H1 (cell line): ENCODE results near the gene TMEM115. TPM values are rescaled to one million over a fixed set of nuclear protein-coding genes. Genes with fewer than 3 reads are reported as not detected.
A peak's percentile ranks its signal among the peaks of the same experiment; 100 is the strongest.

Experiments used
- BACH1 ChIP-seq: IDR thresholded peaks from 2 replicates; pipeline ENCODE4 v1.6.1; 2012; ENCODE audit warnings: low read length, improper control_type of control experiment
- CHD2 ChIP-seq: IDR thresholded peaks from 2 replicates; pipeline ENCODE4 v1.6.1; 2012; ENCODE audit warnings: low read length, improper control_type of control experiment
- CHD7 ChIP-seq: fragments of 300-600 bp; sonication (generic); IDR thresholded peaks from 2 replicates; pipeline ENCODE4 v1.7.1; 2012; ENCODE audit warnings: low read length, moderate library complexity, mild to moderate bottlenecking, inconsistent platforms; ENCODE audit not compliant: insufficient replicate concordance
- CREB1 ChIP-seq: IDR thresholded peaks from 2 replicates; pipeline ENCODE4 v1.6.1; 2012; ENCODE audit warnings: inconsistent platforms
- E2F6 ChIP-seq: IDR thresholded peaks from 2 replicates; pipeline ENCODE4 v1.6.1; 2012; ENCODE audit warnings: inconsistent platforms
- HDAC6 ChIP-seq: IDR thresholded peaks from one replicate; pipeline ENCODE4 v1.7.1; 2012; ENCODE audit warnings: low read depth, mild to moderate bottlenecking, inconsistent platforms, low read length, moderate library complexity
- MAX ChIP-seq: IDR thresholded peaks from 2 replicates; pipeline ENCODE4 v1.6.1; 2012; ENCODE audit warnings: inconsistent platforms
- PHF8 ChIP-seq: fragments of 200-600 bp; sonication (generic); conservative IDR thresholded peaks from 2 replicates; pipeline ENCODE4 v1.7.1; 2012; ENCODE audit warnings: low read depth, mild to moderate bottlenecking, inconsistent platforms, low read length, moderate library complexity
- SIX5 ChIP-seq: IDR thresholded peaks from 2 replicates; pipeline ENCODE4 v1.6.1; 2011; ENCODE audit warnings: mild to moderate bottlenecking, low read depth, low read length
- TBP ChIP-seq: IDR thresholded peaks from 2 replicates; pipeline ENCODE4 v1.6.1; 2011; ENCODE audit warnings: low read depth, low read length, improper control_type of control experiment
- polyA plus RNA-seq, 7 experiments: library from polyadenylated mRNA; depleted of rRNA in 3 of 7; stranded (reverse) in 5 of 7; unstranded in 2 of 7; fragments of >200 nt in 5 of 7; fragments of 200-250 nt in 2 of 7; gene quantifications; 1 replicate in 5 of 7; 2 replicates in 1 of 7; 4 replicates in 1 of 7; pipeline versions ENCODE4 v1.2.1 to v1.2.3, GENCODE V29; 2011 to 2013; ENCODE audit warnings: missing spikeins in 2 of 7, mixed read lengths in 2 of 7
- total RNA-seq: library from RNA; stranded (reverse); fragmentation: NEBNext Ultra II Directional; extraction: Animal tissue kit (Norgen Biotek cat#: 25700); gene quantifications from 2 replicates; pipeline ENCODE4 v1.2.1, GENCODE V29; 2021

TMEM115 gene
- total and polyA plus RNA-seq, 2 of the 8 experiments (the other 6 are each of a cell fraction or from before 2014, with no cell fraction given): 25.4 to 32.4 TPM

GRCh38 chr3:50350527-50351322 is 8.6 kb downstream of the TMEM115 start, which contains the start of the genes CYB561D2 and NPRL2 (continued):
- TF ChIP-seq CHD7 (no peak), MAX (peak; percentile 93), BACH1 (0 out of 2 replicates have a peak, but pooled peaks have one; percentile 19), SIX5 (peak; percentile 98), PHF8 (peak; percentile 83), CHD2 (0 out of 2 replicates have a peak, but pooled peaks have one; percentile 21), TBP (no peak), CREB1 (peak; percentile 88), E2F6 (peak; percentile 96), HDAC6 (no peak)
